Measurements from ENCODE around the gene ENKD1.

Gene ENKD1

DNA sequence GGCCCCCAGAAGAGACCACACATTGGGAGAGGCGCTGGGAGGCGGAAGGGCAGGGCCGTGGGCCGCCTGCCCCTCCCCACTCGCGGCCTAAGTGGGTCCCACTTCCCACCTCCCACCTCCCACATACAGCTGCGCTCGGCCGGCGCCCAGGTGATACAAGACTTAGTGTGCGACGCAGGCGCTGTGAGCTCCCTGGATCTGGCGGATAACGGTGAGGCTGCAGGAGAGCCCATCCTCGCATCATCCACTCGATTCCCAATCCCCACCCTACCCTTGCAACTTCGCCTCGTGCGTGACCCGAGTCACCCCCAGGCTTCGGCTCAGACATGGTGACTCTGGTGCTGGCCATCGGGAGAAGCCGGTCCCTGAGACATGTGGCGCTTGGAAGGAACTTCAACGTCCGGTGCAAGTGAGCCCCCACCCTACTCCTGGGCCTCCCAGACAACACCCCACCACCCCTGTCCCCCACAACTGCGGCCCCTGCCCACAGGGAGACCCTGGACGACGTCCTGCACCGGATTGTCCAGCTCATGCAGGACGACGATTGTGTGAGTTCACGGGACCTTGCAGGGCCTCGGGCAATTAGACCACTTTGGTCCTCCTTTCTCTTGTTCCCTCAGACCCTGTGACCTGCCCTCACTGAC, 17.7 kb downstream of the ENKD1 start:
- DNase-seq, result no peak

DNA sequence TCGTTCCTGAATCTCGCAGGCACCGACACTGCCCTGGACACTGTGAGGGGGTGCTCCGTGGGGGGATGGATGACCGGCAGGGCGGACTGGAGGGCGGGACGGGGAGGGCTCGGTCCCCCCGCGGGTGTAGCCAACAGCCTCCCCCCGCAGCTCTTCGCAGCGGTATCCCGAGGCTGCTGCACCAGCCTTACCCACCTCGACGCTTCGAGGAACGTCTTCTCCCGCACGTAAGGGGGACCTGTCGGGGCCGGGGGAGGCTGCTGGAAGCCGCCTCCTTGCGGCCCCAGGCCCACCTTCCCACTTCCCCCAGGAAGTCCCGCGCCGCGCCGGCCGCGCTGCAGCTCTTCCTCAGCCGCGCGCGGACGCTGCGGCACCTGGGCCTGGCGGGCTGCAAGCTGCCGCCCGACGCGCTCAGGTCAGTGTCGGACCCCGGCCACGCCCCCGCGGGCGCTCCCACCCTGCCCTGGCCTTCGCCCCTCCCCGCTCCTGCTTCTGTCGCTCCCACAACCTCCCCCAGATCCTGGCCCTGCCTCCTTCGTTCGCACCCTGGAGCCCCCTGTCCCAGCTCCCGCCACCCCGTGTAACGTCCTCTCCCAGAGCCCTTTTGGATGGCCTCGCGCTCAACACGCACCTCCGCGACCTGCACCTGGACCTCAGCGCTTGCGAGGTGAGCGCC, 18.3 kb downstream of the ENKD1 start:
- DNase-seq, result no peak

DNA sequence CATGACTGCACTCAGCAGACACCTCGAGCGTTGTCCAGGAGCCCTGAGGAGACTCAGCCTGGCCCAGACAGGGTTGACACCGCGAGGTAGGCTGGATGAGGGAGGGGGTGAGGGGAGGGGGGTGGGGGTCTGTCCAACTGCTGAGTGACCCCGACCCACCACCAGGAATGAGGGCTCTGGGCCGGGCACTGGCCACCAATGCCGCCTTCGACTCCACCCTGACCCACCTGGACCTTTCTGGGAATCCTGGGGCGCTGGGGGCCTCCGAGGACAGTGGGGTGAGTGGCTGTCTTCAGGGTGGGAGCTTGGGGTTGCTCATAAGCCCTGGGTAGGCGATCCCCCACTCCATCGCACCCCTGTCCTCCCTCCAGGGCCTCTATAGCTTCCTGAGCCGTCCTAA, 18.9 kb downstream of the ENKD1 start:
- DNase-seq, result no peak

DNA sequence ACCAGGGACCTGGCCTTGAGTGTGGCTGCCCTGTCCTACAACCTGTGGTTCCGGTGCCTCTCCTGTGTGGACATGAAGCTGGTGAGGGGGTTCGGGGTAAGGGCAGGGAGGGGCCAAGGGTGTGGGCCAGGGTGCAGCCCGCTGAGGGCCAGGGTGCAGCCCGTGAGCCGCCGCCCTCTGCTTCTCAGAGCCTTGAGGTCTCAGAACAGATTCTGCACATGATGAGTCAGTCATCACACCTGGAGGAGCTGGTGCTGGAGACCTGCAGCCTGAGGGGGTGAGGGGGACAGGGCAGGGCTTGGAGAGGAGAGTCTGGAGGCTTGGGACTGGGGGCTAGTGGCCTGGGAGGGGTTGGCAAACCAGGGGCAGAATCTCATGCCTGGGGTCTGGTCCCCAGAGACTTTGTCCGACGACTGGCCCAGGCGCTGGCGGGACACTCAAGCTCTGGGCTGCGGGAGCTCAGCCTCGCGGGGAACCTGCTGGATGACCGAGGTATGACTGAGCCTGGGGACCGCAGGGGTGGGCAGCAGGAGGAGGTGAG, 19.4 kb downstream of the ENKD1 start:
- no peak for DNase-seq

DNA sequence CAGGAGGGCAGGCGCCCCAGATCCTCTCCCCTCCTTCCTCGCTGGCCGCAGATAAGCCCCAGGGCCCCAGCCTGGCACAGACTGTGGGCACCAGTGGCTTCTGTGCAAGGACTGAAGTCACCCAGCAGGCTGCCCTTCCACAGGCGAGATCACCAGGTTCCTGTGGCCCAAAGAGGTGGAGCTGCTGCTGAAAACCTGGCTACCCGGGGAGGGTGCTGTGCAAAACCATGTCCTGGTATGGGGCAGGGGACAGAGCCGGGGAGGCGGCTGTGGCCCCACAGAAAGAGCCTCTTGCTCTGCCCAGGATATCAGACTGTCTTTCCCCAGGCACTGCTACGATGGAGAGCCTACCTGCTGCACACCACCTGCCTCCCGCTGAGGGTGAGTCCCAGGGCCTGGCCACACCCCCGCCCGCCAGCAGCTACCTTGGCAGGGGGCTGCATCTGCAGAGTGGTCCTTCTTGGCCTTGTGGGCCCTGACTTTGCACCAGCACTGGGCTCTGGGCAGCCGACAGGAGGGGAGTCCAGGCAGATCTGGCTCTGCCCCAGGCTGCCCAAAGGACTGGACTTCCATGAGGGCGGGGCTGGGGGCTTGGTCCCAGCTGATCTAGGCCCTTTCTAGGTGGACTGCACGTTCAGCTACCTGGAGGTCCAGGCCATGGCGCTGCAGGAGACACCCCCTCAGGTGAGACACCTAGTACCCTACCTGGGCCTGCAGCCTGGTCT, 21.0 kb downstream of the ENKD1 start:
- DNase-seq, result no peak

DNA sequence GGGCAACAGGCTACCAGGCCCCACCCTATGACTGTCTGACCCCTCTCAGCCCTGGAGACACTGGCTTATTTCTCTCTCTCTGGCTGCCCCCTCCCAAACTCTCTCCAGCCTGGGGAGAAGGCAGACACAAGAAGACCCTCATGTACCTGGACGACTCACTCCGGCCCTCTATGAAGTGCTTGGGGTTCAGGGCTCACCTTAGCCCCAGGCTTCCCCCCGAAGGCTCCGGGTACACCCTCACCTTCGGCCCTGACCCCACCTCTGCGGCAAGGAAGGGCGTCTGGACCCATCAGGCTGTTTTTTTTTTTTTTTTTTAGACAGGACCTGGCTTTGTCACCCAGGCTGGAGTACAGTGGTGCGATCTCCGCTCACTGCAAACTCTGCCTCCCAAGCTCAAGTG, 22.5 kb downstream of the ENKD1 start:
- DNase-seq, result no peak

DNA sequence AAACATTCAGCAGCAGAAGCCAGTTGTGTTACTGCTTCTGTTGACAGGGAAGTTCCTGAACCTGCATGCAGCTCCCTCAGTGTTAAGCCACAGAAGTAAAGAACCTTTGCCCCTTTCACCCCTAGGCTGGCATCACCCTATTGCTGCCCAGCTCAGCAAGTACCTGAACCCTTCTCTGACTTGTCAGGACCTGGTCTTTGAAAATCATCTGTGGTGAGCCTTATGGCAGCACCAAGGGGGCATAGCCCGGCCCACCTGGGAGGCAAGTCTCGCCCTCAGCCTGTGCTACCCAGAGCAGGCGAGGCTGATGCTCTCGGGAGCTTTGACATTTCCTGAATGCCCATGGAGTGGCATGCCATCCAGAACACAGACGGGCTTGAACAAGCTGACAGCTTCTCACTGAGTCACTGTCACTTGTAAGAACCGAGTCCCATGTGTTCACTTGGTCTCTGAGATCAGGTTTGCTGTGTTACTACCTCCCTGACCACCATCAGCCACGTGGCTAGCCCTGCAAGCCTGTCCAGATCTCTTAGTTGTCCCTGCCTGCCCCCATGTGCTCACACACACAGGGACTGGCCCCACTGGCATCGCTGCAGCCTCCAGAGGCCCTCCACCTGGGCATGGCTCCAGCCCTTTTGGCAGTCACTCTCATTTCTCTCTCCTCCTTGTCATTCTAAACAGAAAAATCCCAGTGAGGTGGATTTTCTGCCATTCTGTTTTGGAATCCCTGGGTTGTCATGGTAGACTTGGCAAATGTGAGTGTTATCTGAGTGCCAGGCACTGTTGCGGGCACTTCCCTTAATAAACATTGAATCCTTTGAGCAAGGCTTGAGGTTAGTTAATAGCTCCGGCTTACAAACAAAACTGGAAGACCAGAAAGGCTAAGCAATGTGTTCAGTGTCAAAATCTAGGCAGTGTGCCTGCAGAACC, 24.5 kb downstream of the ENKD1 start:
- no peak for DNase-seq

DNA sequence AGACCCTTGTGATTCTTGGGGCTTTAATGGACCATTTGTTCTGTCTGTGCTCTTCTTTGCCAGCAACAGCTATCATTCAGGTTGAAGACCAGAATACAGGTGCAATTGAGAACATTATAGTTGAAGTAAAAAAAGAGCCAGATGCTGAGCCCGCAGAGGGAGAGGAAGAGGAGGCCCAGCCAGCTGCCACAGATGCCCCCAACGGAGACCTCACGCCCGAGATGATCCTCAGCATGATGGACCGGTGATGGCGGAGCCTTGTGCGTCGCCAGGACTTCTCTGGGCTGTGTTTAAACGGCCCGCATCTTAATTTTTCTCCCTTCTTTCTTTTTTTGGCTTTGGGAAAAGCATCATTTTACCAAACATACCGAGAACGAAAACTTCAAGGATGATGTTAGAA, 28.9 kb downstream of the ENKD1 start:
- DNase-seq, result no peak

DNA sequence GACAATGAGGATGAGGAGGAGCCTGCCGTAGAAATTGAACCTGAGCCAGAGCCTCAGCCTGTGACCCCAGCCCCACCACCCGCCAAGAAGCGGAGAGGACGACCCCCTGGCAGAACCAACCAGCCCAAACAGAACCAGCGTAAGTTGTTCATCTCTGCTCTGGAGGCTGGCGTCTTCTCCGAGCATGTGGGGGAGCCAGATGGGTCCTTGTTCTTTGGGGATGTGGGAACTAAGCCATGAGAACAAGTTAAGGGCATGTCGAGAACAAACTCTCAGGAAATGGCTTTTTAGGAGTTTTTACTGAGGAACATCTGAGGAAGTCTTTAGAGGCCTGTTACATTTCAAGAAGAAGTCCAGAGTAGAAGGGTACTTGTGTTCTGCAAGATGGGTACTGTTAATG, 29.8 kb downstream of the ENKD1 start:
- no peak for DNase-seq

DNA sequence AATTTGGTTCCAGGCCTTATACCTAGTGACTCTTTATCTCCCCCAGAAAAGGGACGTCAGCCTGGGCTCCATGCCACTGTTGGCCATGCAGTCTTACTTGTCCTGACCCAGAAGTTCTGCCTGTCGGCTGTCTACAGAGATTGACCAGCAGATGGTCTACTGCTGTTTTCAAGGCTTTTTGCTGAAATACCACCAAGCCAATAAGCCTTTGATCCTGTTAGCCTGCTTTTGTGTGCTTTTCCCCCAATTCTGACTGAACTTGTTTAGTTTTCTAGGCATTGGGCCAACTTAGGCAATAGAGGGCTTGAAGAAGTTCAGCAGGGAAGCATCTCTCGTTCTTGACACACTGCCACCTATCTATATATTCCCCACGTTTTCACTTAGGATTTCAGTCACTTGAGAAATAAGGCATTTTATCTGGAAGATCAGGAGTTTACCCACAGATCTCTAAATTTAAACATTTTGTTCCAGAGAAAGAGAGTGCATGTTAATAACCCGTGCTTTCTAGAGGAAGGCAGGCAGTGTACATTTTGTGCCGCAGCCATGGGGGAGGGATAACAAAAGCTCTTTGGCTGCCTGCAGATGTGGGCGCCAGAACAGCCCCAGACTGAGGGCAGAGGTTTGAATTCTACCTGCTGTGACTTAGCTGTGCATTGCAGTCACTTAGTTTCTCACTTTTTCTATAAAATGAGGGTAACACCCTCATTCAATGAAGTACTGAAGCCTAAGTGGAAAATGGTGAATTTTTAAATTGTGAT, 34.0 kb downstream of the ENKD1 start:
- DNase-seq, result no peak

DNA sequence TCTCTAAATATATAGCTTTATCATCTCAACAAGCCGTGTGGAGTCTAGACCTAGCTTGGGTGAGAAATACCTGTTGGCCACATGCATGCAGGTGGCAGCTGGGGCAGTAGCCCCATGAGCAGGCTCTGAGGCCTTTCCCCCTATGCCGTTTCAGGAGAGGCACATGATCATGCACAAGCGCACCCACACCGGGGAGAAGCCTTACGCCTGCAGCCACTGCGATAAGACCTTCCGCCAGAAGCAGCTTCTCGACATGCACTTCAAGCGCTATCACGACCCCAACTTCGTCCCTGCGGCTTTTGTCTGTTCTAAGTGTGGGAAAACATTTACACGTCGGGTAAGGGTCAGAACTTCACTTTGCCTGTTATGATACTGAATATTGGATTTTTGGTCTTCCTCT, 38.3 kb downstream of the ENKD1 start:
- DNase-seq, result no peak

DNA sequence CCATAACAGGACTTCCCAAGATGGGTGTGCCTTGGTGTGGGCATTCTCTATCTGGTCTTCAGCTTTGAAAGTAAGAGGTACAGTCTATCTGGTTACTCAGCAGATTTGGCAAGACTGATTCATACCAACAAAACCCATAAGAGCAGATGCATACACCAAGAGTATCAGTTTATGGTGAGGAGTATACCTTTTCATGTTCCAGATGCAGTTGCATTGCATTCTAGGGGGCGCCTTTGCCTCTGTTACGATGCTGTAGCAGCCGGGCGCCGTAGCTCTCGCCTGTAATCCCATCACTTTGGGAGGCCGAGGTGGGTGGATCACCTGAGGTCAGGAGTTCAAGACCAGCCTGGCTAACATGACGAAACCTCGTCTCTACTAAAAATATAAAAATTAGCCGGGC, 52.7 kb downstream of the ENKD1 start:
- DNase-seq, result no peak

All from inflammatory macrophage treated with lipopolysaccharide for 1 hour (primary cell).